Esophagus muscularis mucosa (tissue), 3 donors: ENCODE data around the gene HSPA1L.

Source experiments
- POLR2A ChIP-seq: fragments of 450-650 bp; IDR thresholded peaks from one replicate; pipeline ENCODE4 v1.6.1; 2017; ENCODE audit warnings: antibody characterized with exemption, moderate library complexity, mild to moderate bottlenecking, low read depth
- TF ChIP-seq, protein P1 (sequence below), 3 experiments: fragments of 200-600 bp in 2 of 3; fragments of 450-650 bp in 1 of 3; sonication (generic) in 2 of 3; IDR thresholded peaks; one replicate each; pipeline ENCODE4 v1.5.1; 2017 to 2019; ENCODE audit warnings: antibody characterized with exemption in 3 of 3, mild to moderate bottlenecking in 2 of 3, moderate library complexity in 1 of 3

- no peak for TF ChIP-seq POLR2A
- TF ChIP-seq, protein P1, sequence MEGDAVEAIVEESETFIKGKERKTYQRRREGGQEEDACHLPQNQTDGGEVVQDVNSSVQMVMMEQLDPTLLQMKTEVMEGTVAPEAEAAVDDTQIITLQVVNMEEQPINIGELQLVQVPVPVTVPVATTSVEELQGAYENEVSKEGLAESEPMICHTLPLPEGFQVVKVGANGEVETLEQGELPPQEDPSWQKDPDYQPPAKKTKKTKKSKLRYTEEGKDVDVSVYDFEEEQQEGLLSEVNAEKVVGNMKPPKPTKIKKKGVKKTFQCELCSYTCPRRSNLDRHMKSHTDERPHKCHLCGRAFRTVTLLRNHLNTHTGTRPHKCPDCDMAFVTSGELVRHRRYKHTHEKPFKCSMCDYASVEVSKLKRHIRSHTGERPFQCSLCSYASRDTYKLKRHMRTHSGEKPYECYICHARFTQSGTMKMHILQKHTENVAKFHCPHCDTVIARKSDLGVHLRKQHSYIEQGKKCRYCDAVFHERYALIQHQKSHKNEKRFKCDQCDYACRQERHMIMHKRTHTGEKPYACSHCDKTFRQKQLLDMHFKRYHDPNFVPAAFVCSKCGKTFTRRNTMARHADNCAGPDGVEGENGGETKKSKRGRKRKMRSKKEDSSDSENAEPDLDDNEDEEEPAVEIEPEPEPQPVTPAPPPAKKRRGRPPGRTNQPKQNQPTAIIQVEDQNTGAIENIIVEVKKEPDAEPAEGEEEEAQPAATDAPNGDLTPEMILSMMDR (IDR thresholded peaks at IDR 0.05): no peak
Observed at GRCh38 chr6:31851485-31851832, 36.4 kb upstream of the HSPA1L start.
